GM12878 (cell line): Measurements from ENCODE around the gene EIF6. TPM values are rescaled to one million over a fixed set of nuclear protein-coding genes. Genes with fewer than 3 reads are reported as not detected.

Experiments
- ATAC-seq: fragments of 200-7000 bp; cut with Tn5 transposase; 3 replicates; pipeline ENCODE4 v1.9.1; 2020; ENCODE audit warnings: mild to moderate bottlenecking, moderate library complexity
- BruUV-seq: library from RNA; stranded (reverse); fragments of 400-500 nt; replicated peaks from 2 replicates; lab custom pipeline; 2021; lab: Mats Ljungman, UMichigan
- CTCF ChIA-PET: fragments of 300-600 bp; sonication (Branson Sonifier 250); formaldehyde crosslinking; extraction: SDS; loops from one replicate; lab custom pipeline; 2021; ENCODE audit warnings: inconsistent platforms; lab: Yijun Ruan, JAX
- POLR2A ChIA-PET: fragments of 350-600 bp; formaldehyde crosslinking; extraction: SDS; loops from one replicate; lab custom pipeline; 2021; ENCODE audit warnings: inconsistent platforms; lab: Charles Lee
- RAD21 ChIA-PET: fragments of 300-600 bp; sonication (Branson Sonifier 250); formaldehyde crosslinking; loops from one replicate; lab custom pipeline; 2023; ENCODE audit warnings: antibody characterized with exemption; ENCODE audit not compliant: unreplicated experiment; lab: Charles Lee
- SMC1A ChIA-PET: fragments of 300-600 bp; sonication (Branson Sonifier 250); formaldehyde crosslinking; loops from one replicate; lab custom pipeline; 2023; ENCODE audit not compliant: unreplicated experiment, uncharacterized antibody; lab: Charles Lee
- DNase-seq: peaks from one replicate; pipeline ENCODE4 v3.0.0-alpha.2; 2011; ENCODE audit warnings: low read depth, low spot score
- FAIRE-seq: peaks from 3 replicates; lab custom pipeline; 2011; peaks lifted over from hg19 to GRCh38; lab: Jason Lieb, UNC
- H2AFZ ChIP-seq: 2 replicates; pipeline ENCODE4 v1.6.0; 2011; ENCODE audit warnings: low read depth, low read length, control low read depth; ENCODE audit not compliant: control insufficient read depth
- H3K27ac ChIP-seq: 2 replicates; pipeline ENCODE4 v1.5.1; 2011; ENCODE audit warnings: control low read depth; ENCODE audit not compliant: control insufficient read depth, insufficient read depth
- H3K27me3 ChIP-seq, 2 experiments: replicated peaks in 1 of 2; 2 replicates each; pipeline versions ENCODE4 v1.6.0 to v1.6.1; 2011; ENCODE audit warnings: low read length in 1 of 2; ENCODE audit not compliant: control insufficient read depth in 2 of 2, insufficient read depth in 2 of 2
- H3K36me3 ChIP-seq, 2 experiments: 2 replicates each; pipeline ENCODE4 v1.5.1; 2011; ENCODE audit warnings: low read length in 1 of 2; ENCODE audit not compliant: control insufficient read depth in 2 of 2, insufficient read depth in 2 of 2
- H3K4me1 ChIP-seq: 2 replicates; pipeline ENCODE4 v1.6.1; 2011; ENCODE audit warnings: mild to moderate bottlenecking, low read length, moderate library complexity, mixed read lengths; ENCODE audit not compliant: control insufficient read depth, insufficient read depth
- H3K4me2 ChIP-seq: 2 replicates; pipeline ENCODE4 v1.6.0; 2011; ENCODE audit warnings: control low read depth; ENCODE audit not compliant: control insufficient read depth, insufficient read depth
- H3K4me3 ChIP-seq: fragments of 200-600 bp; sonication (generic); 2 replicates; pipeline ENCODE4 v1.5.1; 2016
- H3K79me2 ChIP-seq: 2 replicates; pipeline ENCODE4 v1.6.0; 2011; ENCODE audit warnings: low read length; ENCODE audit not compliant: control insufficient read depth, insufficient read depth
- H3K9ac ChIP-seq: 2 replicates; pipeline ENCODE4 v1.8.0; 2011; ENCODE audit warnings: low read length, control low read depth, mixed read lengths; ENCODE audit not compliant: control insufficient read depth, insufficient read depth
- H3K9me3 ChIP-seq: replicated peaks from 3 replicates; pipeline ENCODE4 v1.5.1; 2011; ENCODE audit warnings: mild to moderate bottlenecking, low read length; ENCODE audit not compliant: control insufficient read depth, insufficient read depth
- H4K20me1 ChIP-seq: 2 replicates; pipeline ENCODE4 v1.6.0; 2011; ENCODE audit not compliant: control insufficient read depth, insufficient read depth
- BCL3 ChIP-seq: IDR thresholded peaks from 2 replicates; pipeline ENCODE4 v1.6.1; 2011; ENCODE audit warnings: borderline replicate concordance, low read depth, mild to moderate bottlenecking, moderate library complexity, low read length; ENCODE audit not compliant: insufficient read depth, poor library complexity, severe bottlenecking
- CHD4 ChIP-seq: fragments of 200-600 bp; sonication (generic); IDR thresholded peaks from 2 replicates; pipeline ENCODE4 v1.6.1; 2016; ENCODE audit warnings: mild to moderate bottlenecking
- EZH2 ChIP-seq: IDR thresholded peaks from 2 replicates; pipeline ENCODE4 v1.6.1; 2012; ENCODE audit warnings: low read depth, mild to moderate bottlenecking, control low read depth, inconsistent platforms, low read length, borderline replicate concordance; ENCODE audit not compliant: control insufficient read depth
- FOXM1 ChIP-seq: IDR thresholded peaks from 2 replicates; pipeline ENCODE4 v1.6.1; 2012; ENCODE audit warnings: low read depth, mild to moderate bottlenecking, inconsistent platforms, low read length, moderate library complexity
- IRF3 ChIP-seq: fragments of 450-650 bp; IDR thresholded peaks from 2 replicates; pipeline ENCODE4 v1.6.1; 2014; ENCODE audit warnings: mild to moderate bottlenecking
- JUND ChIP-seq: IDR thresholded peaks from 2 replicates; pipeline ENCODE4 v1.6.1; 2012; ENCODE audit warnings: low read depth, mild to moderate bottlenecking, low read length, improper control_type of control experiment, moderate library complexity
- LARP7 ChIP-seq: fragments of 450-650 bp; IDR thresholded peaks from 2 replicates; pipeline ENCODE4 v1.6.1; 2017; ENCODE audit warnings: mild to moderate bottlenecking
- POLR2AphosphoS2 ChIP-seq: IDR thresholded peaks from 2 replicates; pipeline ENCODE4 v1.6.1; 2011; ENCODE audit warnings: low read depth, mild to moderate bottlenecking, low read length, improper control_type of control experiment, moderate library complexity
- RB1 ChIP-seq: fragments of 450-650 bp; formaldehyde crosslinking; IDR thresholded peaks from 2 replicates; pipeline ENCODE4 v1.6.1; 2017; ENCODE audit warnings: mild to moderate bottlenecking, borderline replicate concordance
- TBL1XR1 ChIP-seq: IDR thresholded peaks from 2 replicates; pipeline ENCODE4 v1.6.1; 2012; ENCODE audit warnings: low read depth, low read length, improper control_type of control experiment
- ZNF207 ChIP-seq: fragments of 450-650 bp; IDR thresholded peaks from 2 replicates; pipeline ENCODE4 v1.6.1; 2014; ENCODE audit warnings: antibody characterized with exemption, mild to moderate bottlenecking, borderline replicate concordance
- ZNF384 ChIP-seq: IDR thresholded peaks from 2 replicates; pipeline ENCODE4 v1.6.1; 2012; ENCODE audit warnings: low read depth, mild to moderate bottlenecking, low read length, improper control_type of control experiment, borderline replicate concordance
- ZZZ3 ChIP-seq: IDR thresholded peaks from 2 replicates; pipeline ENCODE4 v1.6.1; 2011; ENCODE audit warnings: low read depth; ENCODE audit not compliant: control insufficient read depth, insufficient read length
- WGBS: methylation state at CpG from one replicate; pipeline ENCODE4 v1.1.6; 2016; ENCODE audit warnings: low lambda C conversion rate; ENCODE audit not compliant: insufficient replicate concordance, insufficient coverage; ENCODE audit errors: missing lambda C conversion rate; 5-methylcytosine and 5-hydroxymethylcytosine counted together
- in situ Hi-C: fragments of 300-500 bp; cut with MboI; formaldehyde crosslinking; loops from 9 replicates; pipeline ENCODE4 v1.14.3; 2018; ENCODE audit warnings: mixed read lengths
- intact Hi-C: fragments of 100-400 bp; cut with micrococcal nuclease; formaldehyde crosslinking; loops from one replicate; pipeline ENCODE4 v1.14.2; 2022; ENCODE audit not compliant: unreplicated experiment
- polyA plus RNA-seq, 11 experiments: library from polyadenylated mRNA; depleted of rRNA in 4 of 11; unstranded in 6 of 11; stranded (reverse) in 5 of 11; fragments of >200 nt; fragmentation: Nextera tagmentation in 4 of 11; fragmentation: Illumina TruSeq in 1 of 11; extraction: Ambion mirVana in 4 of 11; extraction: Trizol in 1 of 11; gene quantifications; 1 replicate in 1 of 11; 2 replicates in 10 of 11; pipeline versions ENCODE4 v1.2.1 to v1.2.3, GENCODE V29; 2011 to 2016; ENCODE audit warnings: inconsistent platforms in 2 of 11, missing spikeins in 2 of 11, low read depth in 1 of 11
- total RNA-seq, 4 experiments: library from RNA; depleted of rRNA in 3 of 4; stranded (reverse); fragments of >200 nt in 3 of 4; fragmentation: Illumina TruSeq in 1 of 4; extraction: Trizol in 1 of 4; gene quantifications; 2 replicates each; pipeline versions ENCODE4 v1.2.1 to v1.2.3, GENCODE V29; 2013 to 2021

Gene EIF6
- total and polyA plus RNA-seq, 10 of the 15 experiments (the other 5 are each of a cell fraction or from before 2014, with no cell fraction given), result 127 to 607 (median 197) TPM

GRCh38 chr20:35280523-35280922, 4.0 kb downstream of the EIF6 start:
- no peak overlapping the region for H3K4me2 ChIP-seq
- no peak for DNase-seq
- no peak overlapping the region for H3K9ac ChIP-seq
- H3K36me3 ChIP-seq, result peaks cover 11 to 21% of the 10 kb centered on the region in 2 experiments
- TF ChIP-seq BCL3 (no peak), RB1 (no peak), IRF3 (no peak), POLR2AphosphoS2 (no peak), ZNF207 (no peak), JUND (no peak), EZH2 (no peak), CHD4 (no peak), ZNF384 (no peak), TBL1XR1 (no peak), ZZZ3 (no peak), FOXM1 (no peak), LARP7 (no peak)
- ATAC-seq, result no peak
- no peak overlapping the region for H2AFZ ChIP-seq
- peaks cover 34% of the 10 kb centered on the region for H3K79me2 ChIP-seq
- in situ Hi-C loops (no loop called here), intact Hi-C loops (no loop called here)
- FAIRE-seq, result no peak
- ChIA-PET CTCF (interaction anchor here (0.7 kb wide), 1 partner anchor 229 kb away, joined by 3 read pairs; no protein-coding TSS in a partner anchor), SMC1A (no interaction called here), POLR2A (interaction anchor here (1.1 kb wide), 1 partner anchor 22 kb away, joined by 3 read pairs; no protein-coding TSS in a partner anchor), RAD21 (no interaction called here)
- peaks cover 11% of the 10 kb centered on the region for H3K4me1 ChIP-seq
- no TSS peak for BruUV-seq
- H3K4me3 ChIP-seq, result no peak overlapping the region
- 100% methylated on average over 6 of the region's 6 CpGs for WGBS
- no peak overlapping the region for H3K27ac ChIP-seq
- H3K9me3 ChIP-seq, result no peaks in the 10 kb centered on the region
- H4K20me1 ChIP-seq, result peaks cover 6% of the 10 kb centered on the region; the same call in 1 of the 2 replicates
- H3K27me3 ChIP-seq, result no peaks in the 10 kb centered on the region
